CD4-positive, alpha-beta T cell (primary cell): ENCODE measurements around the gene C22orf31. TPM values are rescaled to one million over a fixed set of nuclear protein-coding genes. Genes with fewer than 3 reads are reported as not detected.
"Not testable (repeated sequence)": the region's sequence is repeated elsewhere in the genome, so short reads cannot be mapped to it uniquely, and the experiment has no call there.

Experiments used
- ATAC-seq: fragments of 200-7000 bp; cut with Tn5 transposase; one replicate; pipeline ENCODE4 v1.10.0; 2022; ENCODE audit warnings: mild to moderate bottlenecking; ENCODE audit not compliant: poor library complexity
- CTCF ChIA-PET: fragments of 350-600 bp; sonication (Branson Sonifier 250); formaldehyde crosslinking; loops from one replicate; lab custom pipeline; 2021; ENCODE audit warnings: antibody characterized with exemption, inconsistent platforms; lab: Charles Lee
- POLR2A ChIA-PET: fragments of 350-600 bp; sonication (Branson Sonifier 250); formaldehyde crosslinking; loops from one replicate; lab custom pipeline; 2021; ENCODE audit warnings: antibody characterized with exemption, inconsistent platforms; lab: Charles Lee
- DNase-seq, 14 experiments: peaks; one replicate each; pipeline ENCODE4 v3.0.0-alpha.2; 2013 to 2020; ENCODE audit warnings: mixed read lengths in 2 of 14
- H3K27ac ChIP-seq, 2 donors: one replicate each; pipeline versions ENCODE4 v1.5.1 to v1.7.0; 2013; ENCODE audit warnings: low read length in 2 of 2, low read depth in 1 of 2, mild to moderate bottlenecking in 1 of 2
- H3K27me3 ChIP-seq, 2 experiments: 1 replicate in 1 of 2; 2 replicates in 1 of 2; pipeline versions ENCODE4 v1.6.1 to v1.7.0; 2013; ENCODE audit warnings: low read length in 2 of 2, control low read depth in 1 of 2, mild to moderate bottlenecking in 1 of 2, moderate library complexity in 1 of 2; ENCODE audit not compliant: insufficient read depth in 2 of 2, control insufficient read depth in 1 of 2
- H3K36me3 ChIP-seq: one replicate; pipeline ENCODE4 v1.6.1; 2013; ENCODE audit warnings: low read length, control low read depth; ENCODE audit not compliant: insufficient read depth
- H3K4me1 ChIP-seq: one replicate; pipeline ENCODE4 v1.6.1; 2013; ENCODE audit warnings: low read length, control low read depth; ENCODE audit not compliant: insufficient read depth
- H3K4me3 ChIP-seq: one replicate; pipeline ENCODE4 v1.5.1; 2013; ENCODE audit warnings: mild to moderate bottlenecking, low read length, moderate library complexity
- H3K9me3 ChIP-seq, 2 experiments: 1 replicate in 1 of 2; 2 replicates in 1 of 2; pipeline versions ENCODE4 v1.6.1 to v1.7.0; 2013; ENCODE audit warnings: low read length in 2 of 2, mild to moderate bottlenecking in 2 of 2, control low read depth in 1 of 2, moderate library complexity in 1 of 2; ENCODE audit not compliant: control insufficient read depth in 1 of 2, insufficient read depth in 1 of 2
- H3K27ac Mint-ChIP-seq: one replicate; pipeline ENCODE4 v1.8.0; 2020; ENCODE audit warnings: mixed read lengths
- H3K27me3 Mint-ChIP-seq: one replicate; pipeline ENCODE4 v1.8.0; 2021; ENCODE audit warnings: mixed read lengths
- H3K36me3 Mint-ChIP-seq: one replicate; pipeline ENCODE4 v1.8.0; 2021; ENCODE audit warnings: low read depth, mixed read lengths
- H3K4me1 Mint-ChIP-seq: one replicate; pipeline ENCODE4 v1.8.0; 2021; ENCODE audit warnings: low read depth, mixed read lengths
- H3K4me3 Mint-ChIP-seq: one replicate; pipeline ENCODE4 v1.8.0; 2020; ENCODE audit warnings: mild to moderate bottlenecking, mixed read lengths
- H3K9me3 Mint-ChIP-seq: one replicate; pipeline ENCODE4 v1.8.0; 2020; ENCODE audit warnings: mixed read lengths
- intact Hi-C, 2 experiments: fragments of 100-400 bp; cut with DNase I in 1 of 2; cut with micrococcal nuclease in 1 of 2; formaldehyde crosslinking; loops; one replicate each; pipeline versions ENCODE4 v1.15.1 to v1.9.0; 2023 to 2025; cut with DNase I, micrococcal nuclease
- total RNA-seq, 174 experiments: library from RNA in 2 of 174; stranded (reverse) in 2 of 174; gene quantifications; one replicate each; pipeline ENCODE4 v1.2.3 and lab custom pipeline; 2021 to 2026
- TF ChIP-seq, protein P1 (sequence below): fragments of 200-600 bp; IDR thresholded peaks from one replicate; pipeline ENCODE4 v1.8.0; 2022; ENCODE audit warnings: antibody characterized with exemption, mild to moderate bottlenecking

C22orf31 gene
- total RNA-seq, 2 experiments from 2014 or later = not detected

GRCh38 chr22:29043906-29044575 lies 17.6 kb downstream of the C22orf31 start:
- H3K36me3 ChIP-seq = no peaks in the 10 kb centered on the region
- no peak overlapping the region for H3K4me3 ChIP-seq
- DNase-seq (no peak), ATAC-seq (no peak)
- Mint-ChIP-seq H3K4me1 (no peaks in the 10 kb centered on the region), H3K36me3 (no peaks in the 10 kb centered on the region), H3K27ac (no peak overlapping the region), H3K9me3 (no peaks in the 10 kb centered on the region), H3K4me3 (no peak overlapping the region), H3K27me3 (no peaks in the 10 kb centered on the region)
- CTCF ChIA-PET = interaction anchor here (1.8 kb wide), 1 partner anchor 188 kb away, joined by 6 read pairs; no protein-coding TSS in a partner anchor
- intact Hi-C loops = loop anchor here in 1 of 2 experiments (5.0 to 10.0 kb wide), 3 partner anchors 203 to 1019 kb away; no protein-coding TSS in a partner anchor
- TF ChIP-seq, protein P1, sequence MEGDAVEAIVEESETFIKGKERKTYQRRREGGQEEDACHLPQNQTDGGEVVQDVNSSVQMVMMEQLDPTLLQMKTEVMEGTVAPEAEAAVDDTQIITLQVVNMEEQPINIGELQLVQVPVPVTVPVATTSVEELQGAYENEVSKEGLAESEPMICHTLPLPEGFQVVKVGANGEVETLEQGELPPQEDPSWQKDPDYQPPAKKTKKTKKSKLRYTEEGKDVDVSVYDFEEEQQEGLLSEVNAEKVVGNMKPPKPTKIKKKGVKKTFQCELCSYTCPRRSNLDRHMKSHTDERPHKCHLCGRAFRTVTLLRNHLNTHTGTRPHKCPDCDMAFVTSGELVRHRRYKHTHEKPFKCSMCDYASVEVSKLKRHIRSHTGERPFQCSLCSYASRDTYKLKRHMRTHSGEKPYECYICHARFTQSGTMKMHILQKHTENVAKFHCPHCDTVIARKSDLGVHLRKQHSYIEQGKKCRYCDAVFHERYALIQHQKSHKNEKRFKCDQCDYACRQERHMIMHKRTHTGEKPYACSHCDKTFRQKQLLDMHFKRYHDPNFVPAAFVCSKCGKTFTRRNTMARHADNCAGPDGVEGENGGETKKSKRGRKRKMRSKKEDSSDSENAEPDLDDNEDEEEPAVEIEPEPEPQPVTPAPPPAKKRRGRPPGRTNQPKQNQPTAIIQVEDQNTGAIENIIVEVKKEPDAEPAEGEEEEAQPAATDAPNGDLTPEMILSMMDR = no peak
- no peak overlapping the region for H3K27ac ChIP-seq
- H3K4me1 ChIP-seq = no peaks in the 10 kb centered on the region
- POLR2A ChIA-PET = no interaction called here
- H3K27me3 ChIP-seq = no peaks in the 10 kb centered on the region
- no peaks in the 10 kb centered on the region for H3K9me3 ChIP-seq

DNA sequence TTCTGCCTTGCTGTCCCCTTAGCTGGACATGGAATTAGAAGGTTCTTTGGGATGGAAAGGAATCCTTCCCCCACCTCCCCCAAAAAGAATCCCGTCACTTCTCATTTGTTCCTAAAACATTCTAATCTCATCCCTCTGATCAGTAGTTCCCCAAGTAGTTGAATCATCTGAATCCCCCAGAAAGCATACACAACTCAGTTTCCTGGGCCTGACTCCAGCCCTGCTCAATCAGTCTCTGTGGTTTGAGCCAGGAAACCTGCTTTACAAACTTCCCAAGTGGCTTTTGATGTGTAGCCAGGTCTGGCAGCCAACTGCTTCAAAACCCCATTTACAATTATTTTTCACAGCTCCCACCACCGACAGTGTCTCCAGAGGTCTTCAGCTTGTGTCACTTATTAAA lies 20.2 kb downstream of the C22orf31 start:
- Mint-ChIP-seq H3K4me3 (no peak overlapping the region), H3K36me3 (no peaks in the 10 kb centered on the region), H3K4me1 (no peaks in the 10 kb centered on the region), H3K27me3 (no peaks in the 10 kb centered on the region), H3K27ac (no peak overlapping the region), H3K9me3 (no peaks in the 10 kb centered on the region)
- Histone ChIP-seq H3K9me3 (no peaks in the 10 kb centered on the region), H3K27ac (no peak overlapping the region), H3K4me3 (no peak overlapping the region), H3K27me3 (no peaks in the 10 kb centered on the region), H3K4me1 (no peaks in the 10 kb centered on the region), H3K36me3 (no peaks in the 10 kb centered on the region)
- TF ChIP-seq, protein P1 = no peak
- intact Hi-C loops = loop anchor here (2.0 to 10.0 kb wide), 4 partner anchors 206 to 1021 kb away; no protein-coding TSS in a partner anchor
- POLR2A ChIA-PET = interaction anchor here (1.5 kb wide), 1 partner anchor 186 kb away, joined by 10 read pairs; no protein-coding TSS in a partner anchor
- ATAC-seq (no peak), DNase-seq (no peak)
- CTCF ChIA-PET = interaction anchor here (1.3 to 3.2 kb wide), 7 partner anchors 55 to 441 kb away, joined by 3 to 35 read pairs (median 5); no protein-coding TSS in a partner anchor

GRCh38 chr22:29040385-29041275 lies 21.0 kb downstream of the C22orf31 start:
- H3K4me1 Mint-ChIP-seq = no peaks in the 10 kb centered on the region
- intact Hi-C loops = loop anchor here (1.0 to 10.0 kb wide), 6 partner anchors 185 to 1020 kb away; no protein-coding TSS in a partner anchor
- Histone ChIP-seq H3K4me1 (no peaks in the 10 kb centered on the region), H3K9me3 (no peaks in the 10 kb centered on the region), H3K27ac (no peak overlapping the region), H3K4me3 (no peak overlapping the region), H3K36me3 (no peaks in the 10 kb centered on the region), H3K27me3 (no peaks in the 10 kb centered on the region)
- DNase-seq (peak; percentile 40 to 85 (median 55)), ATAC-seq (peak; percentile 75)
- H3K27me3 Mint-ChIP-seq = no peaks in the 10 kb centered on the region
- H3K36me3 Mint-ChIP-seq = no peaks in the 10 kb centered on the region
- no peaks in the 10 kb centered on the region for H3K9me3 Mint-ChIP-seq
- CTCF ChIA-PET = interaction anchor here (0.6 to 3.2 kb wide), 13 partner anchors 13 to 1021 kb away, joined by 3 to 35 read pairs (median 3); no protein-coding TSS in a partner anchor
- TF ChIP-seq, protein P1 = peak; percentile 97
- no peak overlapping the region for H3K27ac Mint-ChIP-seq
- no peak overlapping the region for H3K4me3 Mint-ChIP-seq
- POLR2A ChIA-PET = interaction anchor here (1.5 kb wide), 1 partner anchor 185 kb away, joined by 10 read pairs; no protein-coding TSS in a partner anchor

GRCh38 chr22:29039684-29040083 lies 21.9 kb downstream of the C22orf31 start:
- DNase-seq, H3K4me1 ChIP-seq, H3K4me3 Mint-ChIP-seq, H3K36me3 Mint-ChIP-seq, H3K4me3 ChIP-seq, ATAC-seq, H3K9me3 ChIP-seq, H3K27ac Mint-ChIP-seq, H3K27me3 ChIP-seq, H3K9me3 Mint-ChIP-seq, H3K27me3 Mint-ChIP-seq, H3K36me3 ChIP-seq, H3K4me1 Mint-ChIP-seq, H3K27ac ChIP-seq, POLR2A ChIA-PET: not testable (repeated sequence)
- CTCF ChIA-PET = interaction anchor here (0.6 to 3.2 kb wide), 4 partner anchors 28 to 1020 kb away, joined by 3 to 35 read pairs (median 19); no protein-coding TSS in a partner anchor
- intact Hi-C loops = loop anchor here (1.0 to 10.0 kb wide), 6 partner anchors 184 to 1019 kb away; no protein-coding TSS in a partner anchor
